Measurements from ENCODE around the gene UST.

DNA sequence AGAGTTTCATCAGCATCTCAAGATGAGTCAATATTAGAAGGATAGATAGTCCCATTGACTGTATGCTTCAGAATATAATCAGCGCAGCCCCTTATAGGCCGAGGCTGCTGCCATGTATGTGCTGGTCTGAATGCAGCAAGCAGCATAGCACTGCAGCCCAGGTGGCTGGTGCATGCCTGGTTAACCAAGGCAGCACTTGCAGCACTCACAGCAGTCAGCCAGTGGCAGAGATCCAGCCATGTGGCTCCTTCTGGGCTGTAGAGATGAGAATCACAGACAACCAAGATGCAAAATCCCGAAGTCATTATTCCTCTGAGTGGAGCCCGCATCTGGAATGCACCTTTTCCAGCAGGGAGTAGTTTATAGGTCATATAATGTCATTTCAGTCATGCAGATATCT, 251.9 kb downstream of the UST start:
- TF ChIP-seq, protein P1, sequence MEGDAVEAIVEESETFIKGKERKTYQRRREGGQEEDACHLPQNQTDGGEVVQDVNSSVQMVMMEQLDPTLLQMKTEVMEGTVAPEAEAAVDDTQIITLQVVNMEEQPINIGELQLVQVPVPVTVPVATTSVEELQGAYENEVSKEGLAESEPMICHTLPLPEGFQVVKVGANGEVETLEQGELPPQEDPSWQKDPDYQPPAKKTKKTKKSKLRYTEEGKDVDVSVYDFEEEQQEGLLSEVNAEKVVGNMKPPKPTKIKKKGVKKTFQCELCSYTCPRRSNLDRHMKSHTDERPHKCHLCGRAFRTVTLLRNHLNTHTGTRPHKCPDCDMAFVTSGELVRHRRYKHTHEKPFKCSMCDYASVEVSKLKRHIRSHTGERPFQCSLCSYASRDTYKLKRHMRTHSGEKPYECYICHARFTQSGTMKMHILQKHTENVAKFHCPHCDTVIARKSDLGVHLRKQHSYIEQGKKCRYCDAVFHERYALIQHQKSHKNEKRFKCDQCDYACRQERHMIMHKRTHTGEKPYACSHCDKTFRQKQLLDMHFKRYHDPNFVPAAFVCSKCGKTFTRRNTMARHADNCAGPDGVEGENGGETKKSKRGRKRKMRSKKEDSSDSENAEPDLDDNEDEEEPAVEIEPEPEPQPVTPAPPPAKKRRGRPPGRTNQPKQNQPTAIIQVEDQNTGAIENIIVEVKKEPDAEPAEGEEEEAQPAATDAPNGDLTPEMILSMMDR (conservative IDR thresholded peaks at IDR 0.05; ENCODE audit: low read length) = no peak
- no peak for TF ChIP-seq EZH2phosphoT487 (IDR thresholded peaks at IDR 0.05; ENCODE audit: borderline replicate concordance)

Measured in Loucy (cell line).